ENCODE data around the gene AFAP1. TPM values are rescaled to one million over a fixed set of nuclear protein-coding genes. Genes with fewer than 3 reads are reported as not detected.

Gene AFAP1
- total and polyA plus RNA-seq, 2 of the 8 experiments (the other 6 are each of a cell fraction or from before 2014, with no cell fraction given): 3.6 to 18.2 TPM

DNA sequence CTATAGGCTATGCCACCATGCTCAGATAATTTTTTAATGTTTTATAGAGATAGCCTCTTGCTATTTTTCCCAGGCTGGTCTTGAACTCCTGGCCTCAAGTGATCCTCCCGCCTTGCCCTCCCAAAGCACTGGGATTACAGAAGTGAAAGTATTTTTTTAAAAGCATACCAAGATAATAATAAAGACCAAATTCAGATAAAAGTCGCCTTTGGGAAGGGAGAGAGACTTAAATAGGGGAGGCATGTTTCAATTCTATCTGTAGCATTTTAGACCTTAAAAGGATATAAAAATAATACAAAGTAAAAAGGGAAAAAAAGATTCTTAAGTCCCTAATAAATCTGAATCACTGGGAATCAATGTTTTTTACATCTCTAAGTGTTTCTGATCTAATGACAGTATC lies 108.9 kb downstream of the AFAP1 start (continued):
- TF ChIP-seq POLR2AphosphoS5 (IDR thresholded peaks at IDR 0.05; ENCODE audit: low read depth, low read length) (no peak), KDM5A (IDR thresholded peaks at IDR 0.05; ENCODE audit: low read length) (no peak), MAFK (IDR thresholded peaks at IDR 0.05; ENCODE audit: low read depth, low read length) (no peak), SRF (IDR thresholded peaks at IDR 0.05; ENCODE audit: low read depth, low read length) (no peak), BCL11A (IDR thresholded peaks at IDR 0.05; ENCODE audit: low read depth in 2 of 2, low read length in 2 of 2) (no peak), CHD1 (IDR thresholded peaks at IDR 0.05; ENCODE audit: low read depth, low read length) (no peak), ZNF274 (IDR thresholded peaks at IDR 0.05; ENCODE audit: borderline replicate concordance, extremely low read depth, low read length) (no peak), GTF2F1 (IDR thresholded peaks at IDR 0.05; ENCODE audit: borderline replicate concordance, low read depth, low read length) (no peak), SIX5 (IDR thresholded peaks at IDR 0.05; ENCODE audit: low read depth, low read length) (no peak), HDAC2 (IDR thresholded peaks at IDR 0.05; ENCODE audit: borderline replicate concordance in 1 of 2, low read depth in 2 of 2, low read length in 2 of 2) (no peak)

All from H1 (cell line).